Measurements from ENCODE around the gene STK11IP.

Gene STK11IP

DNA sequence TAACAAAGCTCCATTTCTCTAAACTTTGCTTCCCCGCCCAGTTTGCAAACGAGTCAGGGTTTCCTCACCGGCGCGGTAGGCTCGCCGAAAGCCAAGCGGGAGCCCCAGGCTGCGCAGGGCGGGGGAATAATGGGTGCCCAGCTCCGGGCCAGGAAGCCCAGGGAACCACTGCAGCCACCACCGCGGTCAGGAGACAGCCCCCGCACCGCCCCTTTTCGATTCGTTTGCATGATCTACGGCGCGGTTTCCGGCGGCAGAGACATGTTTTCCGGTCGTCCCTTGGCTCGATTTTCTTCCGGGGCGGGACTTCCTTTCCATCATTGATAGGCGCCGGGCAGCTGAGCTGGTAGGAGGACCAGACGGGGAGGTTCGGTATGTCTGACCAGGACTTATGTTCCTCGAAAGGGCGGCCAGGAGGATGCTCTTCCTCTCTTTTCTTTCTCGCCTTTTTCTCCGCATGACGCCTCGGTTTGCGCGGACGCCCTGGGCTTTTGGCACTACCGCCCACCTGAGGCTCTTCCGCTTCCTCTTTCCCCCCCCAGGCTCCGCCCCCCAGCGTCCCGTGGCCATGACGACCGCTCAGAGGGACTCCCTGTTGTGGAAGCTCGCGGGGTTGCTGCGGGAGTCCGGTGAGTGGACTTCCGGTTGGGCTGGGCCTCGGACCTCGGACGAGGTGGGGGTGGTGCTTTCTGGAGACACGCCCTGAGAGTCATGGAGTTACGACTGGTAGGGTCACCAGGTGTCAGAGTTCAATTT, at the start of gene STK11IP (continued):
- TF ChIP-seq ZNF335 (tag by site-specific recombination; conservative IDR thresholded peaks at IDR 0.05): peak; percentile 93
- TF ChIP-seq ZBTB8A (tag by site-specific recombination; IDR thresholded peaks at IDR 0.05): peak; percentile 79
- 0 out of 2 replicates have a peak, but pooled peaks have one; percentile 12 for TF ChIP-seq ZNF843 (tag by site-specific recombination; IDR thresholded peaks at IDR 0.05)
- TF ChIP-seq YY1 (tag by site-specific recombination; IDR thresholded peaks at IDR 0.05): 0 out of 2 replicates have a peak, but pooled peaks have one; percentile 13
- TF ChIP-seq ZNF394 (tag by site-specific recombination; IDR thresholded peaks at IDR 0.05; ENCODE audit: borderline replicate concordance): no peak
- TF ChIP-seq ZBTB6 (tag by site-specific recombination; IDR thresholded peaks at IDR 0.05): peak; percentile 60; the same call in 1 of the 2 replicates
- 0 out of 2 replicates have a peak, but pooled peaks have one; percentile 34 for TF ChIP-seq ZSCAN30 (tag by site-specific recombination; IDR thresholded peaks at IDR 0.05)
- peak; percentile 86 for TF ChIP-seq KLF9 (tag by site-specific recombination; IDR thresholded peaks at IDR 0.05; ENCODE audit: low read depth)
- TF ChIP-seq SETDB1 (IDR thresholded peaks at IDR 0.05; ENCODE audit: insufficient read length, low read length): no peak
- TF ChIP-seq ZNF16 (tag by site-specific recombination; IDR thresholded peaks at IDR 0.05; ENCODE audit: low read depth): no peak
- peak; percentile 72 for TF ChIP-seq ZNF629 (tag by site-specific recombination; IDR thresholded peaks at IDR 0.05)

DNA sequence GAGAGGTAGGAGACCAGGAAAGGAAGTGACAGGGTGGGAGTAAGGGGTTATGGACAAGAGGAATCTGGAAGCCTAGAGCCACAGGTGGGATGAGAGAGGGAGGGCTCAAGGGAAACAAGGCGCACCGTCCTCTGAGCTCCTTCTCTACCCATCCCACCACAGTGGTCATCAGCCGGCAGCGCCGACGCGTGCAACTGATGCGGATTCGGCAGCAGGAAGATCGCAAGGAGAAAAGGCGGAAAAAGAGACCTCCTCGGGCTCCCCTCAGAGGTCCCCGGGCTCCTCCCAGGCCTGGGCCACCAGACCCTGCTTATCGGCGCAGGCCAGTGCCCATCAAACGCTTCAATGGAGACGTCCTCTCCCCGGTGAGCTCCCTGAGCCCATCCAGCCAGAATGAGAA, 48.7 kb upstream of the STK11IP start:
- Histone ChIP-seq H3K27ac (ENCODE audit: extremely low read depth, low read depth, low read length) (no peak overlapping the region), H3K9me3 (ENCODE audit: control insufficient read depth, insufficient read depth, low read depth, low read length) (no peaks in the 10 kb centered on the region), H3K4me3 (ENCODE audit: low read depth, low read length) (no peak overlapping the region), H3K36me3 (ENCODE audit: control insufficient read depth in 2 of 2, insufficient read depth in 1 of 2, low read length in 2 of 2) (peaks cover 0 to 3% of the 10 kb centered on the region in 2 experiments; a peak in 1 of 3 replicates), H3K4me1 (ENCODE audit: control insufficient read depth, insufficient read depth, low read length) (peaks cover 3% of the 10 kb centered on the region; the same call in 1 of the 2 replicates)
- CTCF ChIA-PET: interaction anchor here (0.6 to 1.4 kb wide), 6 partner anchors 19 to 156 kb away, joined by 3 to 4 read pairs (median 3); no protein-coding TSS in a partner anchor
- POLR2A ChIA-PET: no interaction called here
- TF ChIP-seq ZNF266 (tag by site-specific recombination; IDR thresholded peaks at IDR 0.05; ENCODE audit: low read depth) (no peak), ZNF707 (tag by site-specific recombination; IDR thresholded peaks at IDR 0.05) (no peak), ZNF354C (tag by site-specific recombination; IDR thresholded peaks at IDR 0.05; ENCODE audit: borderline replicate concordance, low read depth) (no peak)

DNA sequence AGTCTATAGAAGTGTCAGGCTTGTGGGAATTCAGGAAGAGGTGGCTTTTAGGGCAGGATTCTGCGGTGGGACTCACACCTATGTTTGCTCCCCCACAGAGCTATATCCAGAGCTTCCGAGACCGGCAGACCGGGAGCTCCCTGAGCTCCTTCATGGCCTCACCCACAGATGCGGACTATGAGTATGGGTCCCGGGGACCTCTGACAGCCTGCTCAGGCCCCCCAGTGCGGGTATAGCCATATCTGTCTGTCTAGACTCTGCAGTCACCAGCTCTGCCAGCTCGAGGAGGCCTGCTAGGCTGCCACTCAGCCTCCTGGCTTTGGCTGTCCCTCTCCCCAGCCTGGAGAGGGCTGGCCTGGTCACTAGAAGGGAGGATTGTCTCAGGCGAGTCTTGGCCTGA, 48.0 kb upstream of the STK11IP start:
- Histone ChIP-seq H3K36me3 (ENCODE audit: control insufficient read depth in 2 of 2, insufficient read depth in 1 of 2, low read length in 2 of 2) (peaks cover 0 to 3% of the 10 kb centered on the region in 2 experiments; a peak in 1 of 3 replicates), H3K27ac (ENCODE audit: extremely low read depth, low read depth, low read length) (no peak overlapping the region), H3K4me3 (ENCODE audit: low read depth, low read length) (no peak overlapping the region), H3K9me3 (ENCODE audit: control insufficient read depth, insufficient read depth, low read depth, low read length) (no peaks in the 10 kb centered on the region), H3K4me1 (ENCODE audit: control insufficient read depth, insufficient read depth, low read length) (peaks cover 3% of the 10 kb centered on the region; the same call in 1 of the 2 replicates)
- CTCF ChIA-PET: interaction anchor here (0.6 to 1.4 kb wide), 3 partner anchors 72 to 93 kb away, joined by 3 read pairs; no protein-coding TSS in a partner anchor
- POLR2A ChIA-PET: no interaction called here
- TF ChIP-seq KLF10 (tag by site-specific recombination; IDR thresholded peaks at IDR 0.05) (no peak), ZNF335 (tag by site-specific recombination; conservative IDR thresholded peaks at IDR 0.05) (no peak), ZNF391 (tag by site-specific recombination; IDR thresholded peaks at IDR 0.05; ENCODE audit: borderline replicate concordance, low read depth) (no peak), ZNF394 (tag by site-specific recombination; IDR thresholded peaks at IDR 0.05; ENCODE audit: borderline replicate concordance) (no peak), MEIS1 (CRISPR knock-in tag; IDR thresholded peaks at IDR 0.05; ENCODE audit: borderline replicate concordance) (no peak), ZNF777 (tag by site-specific recombination; IDR thresholded peaks at IDR 0.05; ENCODE audit: borderline replicate concordance) (no peak), BCL11B (tag by site-specific recombination; IDR thresholded peaks at IDR 0.05; ENCODE audit: low read depth) (no peak), GLI4 (tag by site-specific recombination; IDR thresholded peaks at IDR 0.05) (no peak), ZNF596 (tag by site-specific recombination; IDR thresholded peaks at IDR 0.05) (no peak), ZEB2 (tag by site-specific recombination; IDR thresholded peaks at IDR 0.05) (no peak), HOXC10 (CRISPR knock-in tag; IDR thresholded peaks at IDR 0.05) (no peak), ZBTB7A (tag by site-specific recombination; IDR thresholded peaks at IDR 0.05; ENCODE audit: low read depth) (no peak), ZNF776 (tag by site-specific recombination; IDR thresholded peaks at IDR 0.05; ENCODE audit: borderline replicate concordance) (no peak)

All from HEK293 (cell line).